HEK293 (cell line): ENCODE data around the gene DNMBP.
A peak's percentile ranks its signal among the peaks of the same experiment; 100 is the strongest.
"Not testable (repeated sequence)": the region's sequence is repeated elsewhere in the genome, so short reads cannot be mapped to it uniquely, and the experiment has no call there.

Source experiments
- CTCF ChIA-PET: fragments of 350-600 bp; formaldehyde crosslinking; extraction: SDS; loops from one replicate; lab custom pipeline; 2021; ENCODE audit warnings: antibody characterized with exemption; lab: Yijun Ruan, JAX
- POLR2A ChIA-PET: fragments of 300-600 bp; formaldehyde crosslinking; extraction: SDS; loops from one replicate; lab custom pipeline; 2020; ENCODE audit warnings: antibody characterized with exemption, inconsistent platforms; lab: Yijun Ruan, JAX
- H3K27ac ChIP-seq: fragments of 200-500 bp; sonication (Bioruptor generic); 2 replicates; pipeline ENCODE4 v1.5.1; 2014; ENCODE audit warnings: low read depth, low read length, control low read depth, inconsistent platforms; ENCODE audit errors: extremely low read depth
- H3K36me3 ChIP-seq, 2 experiments: fragments of 200-500 bp in 1 of 2; sonication (Bioruptor generic) in 1 of 2; 1 replicate in 1 of 2; 2 replicates in 1 of 2; pipeline ENCODE4 v1.5.1; 2014 to 2017; ENCODE audit warnings: inconsistent platforms in 2 of 2, low read length in 2 of 2; ENCODE audit not compliant: control insufficient read depth in 2 of 2, insufficient read depth in 1 of 2
- H3K4me1 ChIP-seq: fragments of 200-500 bp; sonication (Bioruptor generic); 2 replicates; pipeline ENCODE4 v1.5.1; 2014; ENCODE audit warnings: mild to moderate bottlenecking, low read length, inconsistent platforms; ENCODE audit not compliant: control insufficient read depth, insufficient read depth
- H3K4me3 ChIP-seq: 2 replicates; pipeline ENCODE4 v1.5.1; 2011; ENCODE audit warnings: low read depth, mild to moderate bottlenecking, control low read depth, low read length, moderate library complexity
- H3K9me3 ChIP-seq: fragments of 200-500 bp; sonication (Bioruptor generic); 2 replicates; pipeline ENCODE4 v1.5.1; 2014; ENCODE audit warnings: low read depth, low read length, inconsistent platforms; ENCODE audit not compliant: control insufficient read depth, insufficient read depth
- EGR2 ChIP-seq: fragments of 450-650 bp; formaldehyde crosslinking; IDR thresholded peaks from 2 replicates; pipeline ENCODE4 v1.5.1; 2016; ENCODE audit warnings: low read depth, missing biosample characterization, missing genetic modification characterization
- GLIS2 ChIP-seq: fragments of 450-650 bp; formaldehyde crosslinking; IDR thresholded peaks from 2 replicates; pipeline ENCODE4 v1.5.1; 2016; ENCODE audit warnings: missing biosample characterization, missing genetic modification characterization
- IKZF3 ChIP-seq: fragments of 450-650 bp; IDR thresholded peaks from 2 replicates; pipeline ENCODE4 v1.5.0; 2018; ENCODE audit warnings: missing biosample characterization, mild to moderate bottlenecking, missing genetic modification characterization, moderate library complexity
- MYNN ChIP-seq: fragments of 450-650 bp; formaldehyde crosslinking; IDR thresholded peaks from 2 replicates; pipeline ENCODE4 v1.5.1; 2016; ENCODE audit warnings: missing biosample characterization, missing genetic modification characterization, borderline replicate concordance
- ZBTB6 ChIP-seq: fragments of 450-650 bp; formaldehyde crosslinking; IDR thresholded peaks from 2 replicates; pipeline ENCODE4 v1.5.1; 2017; ENCODE audit warnings: missing biosample characterization, missing genetic modification characterization
- ZNF114 ChIP-seq: fragments of 450-650 bp; formaldehyde crosslinking; IDR thresholded peaks from 2 replicates; pipeline ENCODE4 v1.5.0; 2017; ENCODE audit warnings: missing biosample characterization, missing genetic modification characterization
- ZNF132 ChIP-seq: fragments of 450-650 bp; formaldehyde crosslinking; IDR thresholded peaks from 2 replicates; pipeline ENCODE4 v1.5.1; 2017; ENCODE audit warnings: missing biosample characterization, missing genetic modification characterization, borderline replicate concordance
- ZNF140 ChIP-seq: fragments of 450-650 bp; formaldehyde crosslinking; IDR thresholded peaks from 2 replicates; pipeline ENCODE4 v1.5.1; 2016; ENCODE audit warnings: missing biosample characterization, missing genetic modification characterization
- ZNF19 ChIP-seq: fragments of 450-650 bp; formaldehyde crosslinking; IDR thresholded peaks from 2 replicates; pipeline ENCODE4; 2016; ENCODE audit warnings: missing biosample characterization, missing genetic modification characterization, low read depth
- ZNF335 ChIP-seq: fragments of 450-650 bp; formaldehyde crosslinking; conservative IDR thresholded peaks from 2 replicates; pipeline ENCODE4 v1.5.1; 2016; ENCODE audit warnings: missing biosample characterization, missing genetic modification characterization
- ZNF449 ChIP-seq: fragments of 450-650 bp; formaldehyde crosslinking; IDR thresholded peaks from 2 replicates; pipeline ENCODE4 v1.5.1; 2017; ENCODE audit warnings: missing biosample characterization, mild to moderate bottlenecking, missing genetic modification characterization, moderate library complexity
- ZNF501 ChIP-seq: fragments of 450-650 bp; formaldehyde crosslinking; IDR thresholded peaks from 2 replicates; pipeline ENCODE4 v1.5.1; 2016; ENCODE audit warnings: missing biosample characterization, missing genetic modification characterization
- ZNF548 ChIP-seq: fragments of 450-650 bp; formaldehyde crosslinking; IDR thresholded peaks from 2 replicates; pipeline ENCODE4 v1.5.1; 2016; ENCODE audit warnings: missing biosample characterization, missing genetic modification characterization
- ZNF555 ChIP-seq: fragments of 450-650 bp; formaldehyde crosslinking; conservative IDR thresholded peaks from 2 replicates; pipeline ENCODE4 v1.5.1; 2017; ENCODE audit warnings: missing biosample characterization, mild to moderate bottlenecking, missing genetic modification characterization, inconsistent platforms
- ZNF677 ChIP-seq: fragments of 450-650 bp; IDR thresholded peaks from 2 replicates; pipeline ENCODE4 v1.5.0; 2018; ENCODE audit warnings: missing biosample characterization, mild to moderate bottlenecking, missing genetic modification characterization, moderate library complexity
- ZNF701 ChIP-seq: fragments of 450-650 bp; formaldehyde crosslinking; IDR thresholded peaks from 2 replicates; pipeline ENCODE4 v1.5.1; 2016; ENCODE audit warnings: missing biosample characterization, missing genetic modification characterization
- ZNF777 ChIP-seq: fragments of 450-650 bp; formaldehyde crosslinking; IDR thresholded peaks from 2 replicates; pipeline ENCODE4 v1.5.1; 2017; ENCODE audit warnings: missing biosample characterization, missing genetic modification characterization, borderline replicate concordance
- TF ChIP-seq, protein P1 (sequence below): fragments of 450-650 bp; formaldehyde crosslinking; conservative IDR thresholded peaks from 2 replicates; pipeline ENCODE4 v1.5.1; 2016; ENCODE audit warnings: low read depth, missing biosample characterization, missing genetic modification characterization

The DNMBP gene

GRCh38 chr10:99941942-99942820 is 67.6 kb downstream of the DNMBP start:
- POLR2A ChIA-PET, result no interaction called here
- no peaks in the 10 kb centered on the region for H3K36me3 ChIP-seq

GRCh38 chr10:99938563-99938962 is 71.2 kb downstream of the DNMBP start:
- H3K27ac ChIP-seq, result no peak overlapping the region
- peaks cover 5% of the 10 kb centered on the region; the same call in 1 of the 2 replicates for H3K4me1 ChIP-seq
- H3K9me3 ChIP-seq, result no peaks in the 10 kb centered on the region
- no peak for TF ChIP-seq ZNF114 (tag by site-specific recombination)
- TF ChIP-seq ZNF501 (tag by site-specific recombination), result no peak
- TF ChIP-seq EGR2, result no peak
- TF ChIP-seq MYNN (tag by site-specific recombination), result no peak
- TF ChIP-seq ZNF701 (tag by site-specific recombination), result no peak
- TF ChIP-seq ZBTB6 (tag by site-specific recombination), result no peak
- TF ChIP-seq ZNF555 (tag by site-specific recombination), result no peak
- TF ChIP-seq ZNF140 (tag by site-specific recombination), result no peak
- CTCF ChIA-PET, result interaction anchor here (0.5 to 0.8 kb wide), 2 partner anchors 79 to 108 kb away, joined by 3 read pairs; no protein-coding TSS in a partner anchor
- no peak overlapping the region for H3K4me3 ChIP-seq
- POLR2A ChIA-PET, result no interaction called here
- H3K36me3 ChIP-seq, result no peaks in the 10 kb centered on the region

More at GRCh38 chr10:99941942-99942820, 67.6 kb downstream of the DNMBP start:
- TF ChIP-seq ZNF335 (tag by site-specific recombination) (no peak), ZNF677 (tag by site-specific recombination) (0 out of 2 replicates have a peak, but pooled peaks have one; percentile 30)
- Histone ChIP-seq H3K9me3 (no peaks in the 10 kb centered on the region), H3K4me3 (no peak overlapping the region), H3K27ac (no peak overlapping the region), H3K4me1 (peaks cover 5% of the 10 kb centered on the region; the same call in 1 of the 2 replicates)
- CTCF ChIA-PET, result interaction anchor here (0.6 to 1.1 kb wide), 2 partner anchors 67 to 96 kb away, joined by 3 read pairs; partner anchors contain the start of gene DNMBP

GRCh38 chr10:99937630-99938029 is 72.1 kb downstream of the DNMBP start:
- Histone ChIP-seq H3K9me3 (no peaks in the 10 kb centered on the region), H3K4me3 (no peak overlapping the region), H3K36me3 (no peaks in the 10 kb centered on the region), H3K4me1 (peaks cover 4% of the 10 kb centered on the region; the same call in 1 of the 2 replicates), H3K27ac (no peak overlapping the region)
- ChIA-PET CTCF (interaction anchor here (0.8 kb wide), 1 partner anchor 109 kb away, joined by 3 read pairs; no protein-coding TSS in a partner anchor), POLR2A (no interaction called here)
- TF ChIP-seq ZNF548 (tag by site-specific recombination) (no peak), IKZF3 (tag by site-specific recombination) (no peak), ZNF449 (tag by site-specific recombination) (no peak), ZNF777 (tag by site-specific recombination) (no peak), GLIS2 (tag by site-specific recombination) (no peak), ZNF19 (tag by site-specific recombination) (no peak), ZNF132 (no peak)
- TF ChIP-seq, protein P1, sequence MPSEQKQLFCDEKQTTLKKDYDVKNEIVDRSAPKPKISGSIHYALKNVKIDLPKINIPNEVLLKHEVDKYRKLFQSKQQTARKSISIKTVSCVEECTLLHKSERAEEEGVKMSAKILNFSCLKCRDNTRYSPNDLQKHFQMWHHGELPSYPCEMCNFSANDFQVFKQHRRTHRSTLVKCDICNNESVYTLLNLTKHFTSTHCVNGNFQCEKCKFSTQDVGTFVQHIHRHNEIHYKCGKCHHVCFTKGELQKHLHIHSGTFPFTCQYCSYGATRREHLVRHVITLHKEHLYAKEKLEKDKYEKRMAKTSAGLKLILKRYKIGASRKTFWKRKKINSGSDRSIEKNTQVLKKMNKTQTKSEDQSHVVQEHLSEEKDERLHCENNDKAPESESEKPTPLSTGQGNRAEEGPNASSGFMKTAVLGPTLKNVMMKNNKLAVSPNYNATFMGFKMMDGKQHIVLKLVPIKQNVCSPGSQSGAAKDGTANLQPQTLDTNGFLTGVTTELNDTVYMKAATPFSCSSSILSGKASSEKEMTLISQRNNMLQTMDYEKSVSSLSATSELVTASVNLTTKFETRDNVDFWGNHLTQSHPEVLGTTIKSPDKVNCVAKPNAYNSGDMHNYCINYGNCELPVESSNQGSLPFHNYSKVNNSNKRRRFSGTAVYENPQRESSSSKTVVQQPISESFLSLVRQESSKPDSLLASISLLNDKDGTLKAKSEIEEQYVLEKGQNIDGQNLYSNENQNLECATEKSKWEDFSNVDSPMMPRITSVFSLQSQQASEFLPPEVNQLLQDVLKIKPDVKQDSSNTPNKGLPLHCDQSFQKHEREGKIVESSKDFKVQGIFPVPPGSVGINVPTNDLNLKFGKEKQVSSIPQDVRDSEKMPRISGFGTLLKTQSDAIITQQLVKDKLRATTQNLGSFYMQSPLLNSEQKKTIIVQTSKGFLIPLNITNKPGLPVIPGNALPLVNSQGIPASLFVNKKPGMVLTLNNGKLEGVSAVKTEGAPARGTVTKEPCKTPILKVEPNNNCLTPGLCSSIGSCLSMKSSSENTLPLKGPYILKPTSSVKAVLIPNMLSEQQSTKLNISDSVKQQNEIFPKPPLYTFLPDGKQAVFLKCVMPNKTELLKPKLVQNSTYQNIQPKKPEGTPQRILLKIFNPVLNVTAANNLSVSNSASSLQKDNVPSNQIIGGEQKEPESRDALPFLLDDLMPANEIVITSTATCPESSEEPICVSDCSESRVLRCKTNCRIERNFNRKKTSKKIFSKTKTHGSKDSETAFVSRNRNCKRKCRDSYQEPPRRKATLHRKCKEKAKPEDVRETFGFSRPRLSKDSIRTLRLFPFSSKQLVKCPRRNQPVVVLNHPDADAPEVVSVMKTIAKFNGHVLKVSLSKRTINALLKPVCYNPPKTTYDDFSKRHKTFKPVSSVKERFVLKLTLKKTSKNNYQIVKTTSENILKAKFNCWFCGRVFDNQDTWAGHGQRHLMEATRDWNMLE (tag by site-specific recombination), result no peak

- H3K4me1 ChIP-seq, POLR2A ChIA-PET, H3K9me3 ChIP-seq, H3K27ac ChIP-seq, H3K4me3 ChIP-seq, H3K36me3 ChIP-seq: not testable (repeated sequence)
- CTCF ChIA-PET, result interaction anchor here (0.6 kb wide), 1 partner anchor 25 kb away, joined by 3 read pairs; no protein-coding TSS in a partner anchor
Measured at GRCh38 chr10:99932203-99932957, 77.4 kb downstream of the DNMBP start.
